GM19035 (cell line): ENCODE results near the gene MKS1.

Experiments
- ATAC-seq: cut with Tn5 transposase; IDR thresholded peaks from one replicate; pipeline ENCODE4 v1.9.1; 2021; ENCODE audit not compliant: unreplicated experiment

Gene MKS1

GRCh38 chr17:58219007-58219788 lies at the start of gene MKS1:
TSS of gene MKS1 (minus strand) at chr17:58219255. CDS start at chr17:58219230, 25 bp downstream.
- ATAC-seq: peak; percentile 94

DNA sequence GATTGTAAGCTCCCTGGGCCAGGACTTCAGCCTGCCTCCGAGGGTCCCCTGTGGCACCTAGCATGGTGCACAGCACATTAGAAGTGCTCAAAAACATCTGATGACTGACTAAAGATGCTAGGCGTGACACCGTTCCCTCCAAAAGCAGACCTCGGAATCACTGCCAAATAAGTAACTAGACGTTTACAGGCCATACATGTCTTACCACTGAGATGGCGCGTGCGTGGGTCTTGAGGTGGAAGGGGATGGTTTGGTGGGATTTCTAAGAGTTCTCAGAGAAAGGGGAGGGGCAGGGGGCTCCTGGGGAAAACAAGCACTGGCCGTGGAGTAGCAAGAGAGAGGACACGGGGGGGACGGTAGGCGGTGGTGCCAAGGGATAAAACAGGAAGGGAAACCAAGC lies 49.3 kb upstream of the MKS1 start:
- ATAC-seq: no peak

- no peak for ATAC-seq
These were observed 48.6 kb upstream of the MKS1 start for GRCh38 chr17:58267347-58268324.

GRCh38 chr17:58265902-58266875 lies 47.1 kb upstream of the MKS1 start:
- no peak for ATAC-seq

- ATAC-seq: no peak
These were observed 46.2 kb upstream of the MKS1 start for GRCh38 chr17:58265271-58265670.

DNA sequence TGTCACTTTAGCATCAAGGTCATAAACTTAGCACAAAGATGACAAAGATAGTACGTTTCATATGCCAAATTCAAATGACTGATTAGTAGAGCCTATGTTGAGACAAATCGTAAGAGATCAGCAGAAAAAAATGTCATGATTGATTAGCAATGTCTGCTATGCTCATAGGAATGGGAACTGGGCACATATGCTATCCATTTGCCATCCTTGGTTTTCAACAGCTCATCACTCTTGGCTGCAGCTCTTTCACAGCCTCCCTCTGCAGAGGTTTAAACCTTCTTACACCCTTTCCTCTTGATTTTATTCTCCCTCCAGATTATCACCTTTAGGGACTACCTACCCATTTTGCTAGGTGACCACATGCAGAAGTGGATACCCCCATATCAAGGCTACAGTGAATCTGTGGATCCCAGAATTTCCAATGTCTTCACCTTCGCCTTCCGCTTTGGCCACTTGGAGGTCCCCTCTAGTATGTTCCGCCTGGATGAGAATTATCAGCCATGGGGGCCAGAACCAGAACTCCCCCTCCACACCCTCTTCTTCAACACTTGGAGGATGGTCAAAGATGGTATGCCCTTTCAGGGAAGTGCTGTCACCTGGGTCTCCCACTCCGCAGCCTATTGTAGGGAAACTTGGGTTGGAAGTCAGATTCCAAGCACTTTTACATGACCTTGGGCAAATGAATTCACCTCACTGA lies 45.5 kb upstream of the MKS1 start:
- ATAC-seq: no peak

DNA sequence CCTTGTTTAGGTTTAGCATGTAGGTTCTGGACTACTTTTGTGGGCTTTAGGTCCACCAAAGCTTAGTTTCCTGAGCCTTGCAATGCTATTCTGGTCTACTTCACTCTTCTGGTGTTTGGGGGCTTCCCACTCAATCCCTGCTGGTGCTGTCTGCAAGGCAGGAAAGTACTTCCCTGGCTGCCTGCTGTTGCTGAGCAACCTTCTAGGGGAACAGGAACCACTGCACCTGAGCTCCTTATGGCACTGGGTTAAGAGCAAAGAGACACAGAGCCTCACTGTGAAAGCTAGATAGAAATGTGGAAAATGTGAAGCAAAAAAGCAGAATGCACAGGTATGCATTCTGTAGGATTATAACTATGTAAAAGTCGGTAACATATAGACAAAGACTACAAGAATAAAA lies 44.7 kb upstream of the MKS1 start:
- no peak for ATAC-seq

DNA sequence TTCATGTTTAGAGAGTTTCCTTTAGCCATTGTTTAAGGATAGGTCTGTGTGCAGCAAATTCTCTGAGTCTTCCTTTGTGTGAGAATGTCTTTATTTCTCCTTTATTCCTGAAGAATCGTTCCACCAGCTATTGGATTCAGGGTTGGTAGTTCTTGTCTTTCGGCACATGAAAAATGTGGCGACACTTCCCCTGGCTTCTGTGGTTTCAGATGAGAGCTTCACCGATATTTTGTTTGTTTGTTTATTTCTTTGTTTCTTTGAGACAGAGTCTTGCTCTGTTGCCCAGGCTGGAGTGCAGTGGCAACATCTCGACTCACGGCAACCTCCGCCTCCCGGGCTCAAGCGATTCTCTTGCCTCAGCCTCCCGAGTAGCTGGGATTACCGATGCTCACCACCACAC lies 43.1 kb upstream of the MKS1 start:
- no peak for ATAC-seq

DNA sequence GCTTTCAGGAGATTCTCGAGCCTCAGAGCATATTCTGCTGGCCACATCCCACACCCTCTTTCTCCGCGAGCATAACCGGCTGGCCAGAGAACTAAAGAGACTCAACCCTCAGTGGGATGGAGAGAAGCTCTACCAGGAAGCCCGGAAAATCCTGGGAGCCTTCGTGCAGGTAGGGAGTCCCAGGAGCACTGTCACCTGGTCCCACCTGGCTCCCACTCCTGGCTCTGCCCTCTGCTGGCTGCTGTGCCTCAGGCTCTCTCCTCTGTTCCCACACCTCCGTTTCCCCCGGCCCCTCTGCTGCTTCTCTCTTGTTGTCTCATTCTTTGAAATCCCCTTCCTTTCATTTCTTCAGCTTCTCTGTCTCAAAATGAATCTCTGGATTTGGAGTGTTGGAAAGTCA lies 35.7 kb upstream of the MKS1 start:
- no peak for ATAC-seq

DNA sequence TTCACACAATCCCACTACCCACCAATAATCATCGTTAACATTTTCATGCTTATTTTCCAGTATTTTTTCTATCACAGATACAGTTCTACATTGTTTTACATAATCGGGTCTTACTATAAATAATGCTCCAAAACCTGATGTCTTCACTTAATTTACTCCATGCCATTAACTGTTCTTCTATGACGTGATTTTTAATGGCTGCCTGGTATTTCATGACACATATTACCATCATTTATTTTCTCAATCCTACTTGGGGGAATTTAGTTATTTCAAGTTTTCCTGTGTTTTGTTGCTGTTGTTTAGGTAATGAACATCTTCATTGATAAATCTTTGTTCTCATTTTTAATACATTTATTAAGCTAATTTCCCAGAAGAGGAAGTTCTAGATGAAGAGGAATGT lies 34.0 kb upstream of the MKS1 start:
- no peak for ATAC-seq

DNA sequence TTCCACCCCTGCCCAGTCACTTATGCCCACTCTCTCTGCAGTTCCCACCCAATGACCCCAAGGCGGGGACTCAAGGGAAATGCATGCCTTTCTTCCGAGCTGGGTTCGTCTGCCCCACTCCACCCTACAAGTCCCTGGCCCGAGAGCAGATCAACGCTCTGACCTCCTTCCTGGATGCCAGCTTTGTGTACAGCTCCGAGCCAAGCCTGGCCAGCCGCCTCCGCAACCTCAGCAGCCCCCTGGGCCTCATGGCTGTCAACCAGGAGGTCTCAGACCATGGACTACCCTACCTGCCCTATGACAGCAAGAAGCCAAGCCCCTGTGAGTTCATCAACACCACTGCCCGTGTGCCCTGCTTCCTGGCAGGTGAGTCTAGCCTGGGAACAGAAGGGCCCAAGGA lies 33.1 kb upstream of the MKS1 start:
- ATAC-seq: no peak

- ATAC-seq: no peak
These were observed 31.4 kb upstream of the MKS1 start for GRCh38 chr17:58250344-58251011.

DNA sequence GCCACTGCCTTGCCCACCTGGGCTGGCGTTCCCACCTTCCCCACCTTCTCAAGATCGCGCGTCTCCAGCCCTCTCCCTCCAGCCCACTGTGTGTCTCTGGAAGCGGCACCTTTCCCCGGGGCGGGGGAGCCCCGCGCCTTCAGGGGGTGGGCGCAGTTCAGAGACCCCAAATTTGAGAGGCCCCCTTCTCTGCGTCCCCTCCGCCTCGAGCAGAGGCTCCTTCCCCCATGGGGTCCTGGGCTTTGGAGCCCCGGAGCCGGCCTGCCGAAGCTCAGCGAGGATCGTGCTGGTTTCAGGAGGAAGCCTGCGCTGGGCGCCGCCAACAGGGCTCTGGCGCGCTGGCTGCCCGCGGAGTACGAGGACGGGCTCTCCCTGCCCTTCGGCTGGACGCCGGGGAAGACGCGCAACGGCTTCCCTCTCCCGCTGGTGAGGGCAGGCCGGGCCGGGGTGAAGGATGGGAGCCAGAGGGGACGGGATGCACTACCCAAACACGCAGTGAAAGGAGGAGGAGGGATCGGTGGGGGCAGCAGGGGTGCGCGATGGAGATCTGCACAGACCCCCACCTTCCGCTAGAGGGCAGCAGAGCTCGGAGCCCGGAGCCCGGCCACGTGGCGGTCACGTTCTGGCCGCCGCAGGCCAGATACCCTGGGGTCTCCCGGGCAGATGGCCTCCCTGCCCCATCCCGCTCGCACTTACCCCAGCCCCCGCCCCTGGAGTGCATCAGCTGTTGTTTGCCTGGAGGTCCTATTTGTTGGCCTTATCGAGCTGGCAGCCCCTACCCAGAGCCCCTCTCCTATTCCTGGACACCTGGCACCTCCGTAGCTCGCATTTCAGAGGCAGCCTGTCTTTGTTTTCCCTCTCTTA lies 30.4 kb upstream of the MKS1 start:
- ATAC-seq: peak; percentile 71

DNA sequence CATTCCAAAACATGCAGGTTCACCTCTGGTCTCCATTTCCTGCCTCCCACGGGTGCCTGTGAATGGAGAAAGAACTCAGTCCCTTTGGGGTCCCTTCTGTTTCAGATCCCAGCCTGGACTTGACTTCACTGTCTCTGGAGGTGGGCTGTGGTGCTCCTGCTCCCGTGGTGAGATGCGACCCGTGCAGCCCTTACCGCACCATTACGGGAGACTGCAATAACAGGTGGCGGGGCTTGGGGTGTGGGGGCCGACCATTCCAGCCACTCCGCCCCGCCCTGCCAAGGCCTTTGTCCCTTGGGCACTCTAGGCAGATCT lies 29.9 kb upstream of the MKS1 start:
- no peak for ATAC-seq

GRCh38 chr17:58247511-58248363 lies 28.7 kb upstream of the MKS1 start:
- no peak for ATAC-seq

DNA sequence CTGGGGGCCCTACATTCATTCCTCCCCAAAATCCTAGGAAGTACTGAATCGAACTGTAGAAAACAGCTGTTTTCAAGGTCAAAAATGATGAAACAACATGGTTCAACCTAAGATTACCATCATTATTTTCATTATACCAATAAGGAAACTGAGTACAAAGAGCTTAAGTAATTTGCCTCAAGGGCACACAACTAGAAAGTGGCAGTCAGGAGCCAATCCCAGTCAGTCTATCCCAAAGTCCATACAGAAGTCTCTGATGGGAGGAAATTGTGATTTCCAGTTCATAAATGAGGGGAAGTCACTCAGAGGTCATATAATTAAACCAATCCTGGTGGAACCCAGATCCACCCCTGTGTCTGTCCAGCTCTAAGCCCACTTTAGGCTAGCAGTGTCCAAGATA lies 27.7 kb upstream of the MKS1 start:
- ATAC-seq: no peak

DNA sequence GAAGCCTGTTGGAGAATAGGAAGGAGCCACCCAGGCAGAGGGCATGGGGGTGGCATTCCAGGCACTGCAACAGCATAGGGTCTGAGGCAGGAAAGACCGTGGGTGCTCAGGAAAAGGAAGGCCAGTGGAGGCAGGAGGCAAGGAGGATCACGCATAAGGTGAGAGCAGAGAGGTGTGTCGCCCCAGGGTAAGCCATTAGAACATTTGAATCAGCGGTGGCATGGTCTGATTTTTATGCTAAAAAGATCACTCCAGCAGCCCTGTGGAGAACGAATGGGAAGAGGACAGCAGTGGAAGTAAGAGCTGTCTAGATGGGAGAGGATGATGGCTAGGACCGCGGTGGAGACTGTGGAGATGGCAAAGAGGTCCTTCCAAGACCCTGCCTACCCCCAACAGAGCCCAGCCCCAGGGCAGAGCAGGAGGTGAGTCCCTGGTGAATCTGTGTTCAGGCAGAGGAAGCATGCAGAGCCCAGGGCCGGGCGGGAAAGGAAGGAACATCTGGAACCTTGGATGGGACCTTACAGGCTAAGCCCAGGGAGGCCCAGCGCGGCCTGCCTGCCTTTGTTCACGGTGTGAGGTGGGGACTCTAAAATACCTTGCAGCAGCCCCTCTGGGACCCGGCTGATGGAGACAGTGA lies 27.2 kb upstream of the MKS1 start:
- ATAC-seq: no peak
